ENCODE data around the gene TXNL4A.

TXNL4A gene

DNA sequence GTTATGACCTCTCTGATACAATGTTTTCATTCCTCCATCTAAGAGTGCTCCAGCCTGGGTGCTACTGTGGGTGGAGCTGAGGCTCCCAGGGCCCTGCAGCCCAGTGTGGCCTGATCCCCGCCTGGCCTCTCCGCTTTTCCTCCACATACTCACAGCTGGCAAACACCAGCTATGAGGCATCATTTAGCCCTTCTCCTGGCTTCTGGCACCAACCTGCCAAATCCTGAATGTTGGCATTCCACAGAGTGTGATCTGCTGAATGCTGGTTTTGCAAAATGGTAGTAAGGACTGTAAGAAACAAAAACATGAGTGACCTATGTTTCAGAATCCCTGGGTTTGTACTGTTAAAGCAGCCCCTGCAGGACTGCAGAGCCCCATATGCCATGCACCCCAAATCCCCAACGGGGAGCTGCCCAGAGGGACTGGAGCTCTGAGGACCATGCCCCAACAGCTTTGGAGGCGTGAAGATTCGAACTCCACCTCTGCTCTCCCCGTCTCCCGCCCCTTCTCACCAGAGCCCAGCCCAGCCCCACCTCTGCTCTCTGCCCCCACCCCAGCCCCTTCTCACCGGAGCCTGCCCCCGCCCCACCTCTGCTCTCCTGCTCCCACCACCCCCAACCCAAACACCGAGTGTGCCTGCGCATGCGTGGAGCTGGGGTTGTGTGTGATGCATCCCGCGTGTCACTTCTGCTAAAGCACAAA, 41.2 kb downstream of the TXNL4A start:
- peaks cover 6% of the 10 kb centered on the region; the same call in 1 of the 2 replicates for H3K36me3 ChIP-seq (ENCODE audit: insufficient read depth)
- H3K4me1 ChIP-seq (ENCODE audit: low read depth, poor library complexity, severe bottlenecking) = peaks cover 7% of the 10 kb centered on the region
- peaks cover 10% of the 10 kb centered on the region; the same call in 1 of the 2 replicates for H3K79me2 ChIP-seq (ENCODE audit: insufficient read depth, low read depth)
- TF ChIP-seq, protein P1, sequence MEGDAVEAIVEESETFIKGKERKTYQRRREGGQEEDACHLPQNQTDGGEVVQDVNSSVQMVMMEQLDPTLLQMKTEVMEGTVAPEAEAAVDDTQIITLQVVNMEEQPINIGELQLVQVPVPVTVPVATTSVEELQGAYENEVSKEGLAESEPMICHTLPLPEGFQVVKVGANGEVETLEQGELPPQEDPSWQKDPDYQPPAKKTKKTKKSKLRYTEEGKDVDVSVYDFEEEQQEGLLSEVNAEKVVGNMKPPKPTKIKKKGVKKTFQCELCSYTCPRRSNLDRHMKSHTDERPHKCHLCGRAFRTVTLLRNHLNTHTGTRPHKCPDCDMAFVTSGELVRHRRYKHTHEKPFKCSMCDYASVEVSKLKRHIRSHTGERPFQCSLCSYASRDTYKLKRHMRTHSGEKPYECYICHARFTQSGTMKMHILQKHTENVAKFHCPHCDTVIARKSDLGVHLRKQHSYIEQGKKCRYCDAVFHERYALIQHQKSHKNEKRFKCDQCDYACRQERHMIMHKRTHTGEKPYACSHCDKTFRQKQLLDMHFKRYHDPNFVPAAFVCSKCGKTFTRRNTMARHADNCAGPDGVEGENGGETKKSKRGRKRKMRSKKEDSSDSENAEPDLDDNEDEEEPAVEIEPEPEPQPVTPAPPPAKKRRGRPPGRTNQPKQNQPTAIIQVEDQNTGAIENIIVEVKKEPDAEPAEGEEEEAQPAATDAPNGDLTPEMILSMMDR (conservative IDR thresholded peaks at IDR 0.05; ENCODE audit: low read depth, low read length) = no peak
- no peak overlapping the region for H3K4me3 ChIP-seq (IDR thresholded peaks at IDR 0.05; ENCODE audit: insufficient read depth, low read depth, low read length)
- no peak overlapping the region for H3K4me2 ChIP-seq
- no peaks in the 10 kb centered on the region for H4K20me1 ChIP-seq (ENCODE audit: insufficient read depth)
- no peaks in the 10 kb centered on the region for H3K27me3 ChIP-seq (ENCODE audit: insufficient read depth, low read depth)
- H2AFZ ChIP-seq (ENCODE audit: low read depth) = no peak overlapping the region
- H3K9ac ChIP-seq = no peak overlapping the region
- no peak overlapping the region for H3K27ac ChIP-seq

DNA sequence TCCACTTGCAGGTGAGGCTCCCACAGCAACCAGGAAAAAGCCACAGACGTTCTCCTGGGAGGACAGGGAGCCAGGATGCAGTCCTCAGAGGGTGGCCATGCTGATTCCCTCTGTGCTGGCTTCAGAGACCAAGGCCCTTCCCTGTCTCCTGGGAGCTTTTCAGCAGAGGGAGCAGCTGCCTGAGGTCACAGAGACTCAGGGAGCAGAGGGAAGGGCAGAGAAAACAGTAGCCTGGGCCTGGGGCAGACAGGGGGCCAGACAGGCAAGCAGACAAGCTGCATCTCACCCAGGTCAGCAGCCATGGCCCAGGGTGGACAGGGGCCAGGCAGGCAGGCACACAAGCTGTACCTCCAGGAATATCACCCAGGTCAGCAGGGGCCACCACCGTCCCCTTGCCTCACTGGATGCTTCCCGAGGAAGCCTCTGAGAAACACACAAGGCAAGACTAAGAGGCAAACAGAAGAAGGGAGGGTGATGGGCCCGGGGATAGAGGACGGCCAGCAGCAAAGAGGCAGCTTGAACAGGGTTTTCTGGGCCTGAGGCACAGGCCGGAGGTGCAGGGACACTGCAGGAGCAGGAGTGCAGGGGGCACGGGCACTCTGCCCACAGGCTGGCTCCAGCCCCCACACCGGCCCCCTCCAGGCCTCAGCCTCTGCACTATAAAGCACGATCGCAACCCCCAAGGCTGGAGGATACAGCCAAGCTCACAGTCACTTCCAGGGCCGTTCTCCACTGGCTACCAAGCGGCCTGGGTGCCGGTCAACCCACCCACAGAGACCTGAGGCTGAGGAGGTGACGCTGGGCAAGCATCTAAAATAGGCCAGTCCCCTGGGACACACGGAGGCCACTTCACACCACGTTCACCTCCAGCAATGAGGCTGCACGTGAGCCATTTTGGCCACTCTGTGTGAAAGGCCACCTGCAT, 43.0 kb downstream of the TXNL4A start:
- peaks cover 4% of the 10 kb centered on the region for H3K4me1 ChIP-seq (ENCODE audit: low read depth, poor library complexity, severe bottlenecking)

DNA sequence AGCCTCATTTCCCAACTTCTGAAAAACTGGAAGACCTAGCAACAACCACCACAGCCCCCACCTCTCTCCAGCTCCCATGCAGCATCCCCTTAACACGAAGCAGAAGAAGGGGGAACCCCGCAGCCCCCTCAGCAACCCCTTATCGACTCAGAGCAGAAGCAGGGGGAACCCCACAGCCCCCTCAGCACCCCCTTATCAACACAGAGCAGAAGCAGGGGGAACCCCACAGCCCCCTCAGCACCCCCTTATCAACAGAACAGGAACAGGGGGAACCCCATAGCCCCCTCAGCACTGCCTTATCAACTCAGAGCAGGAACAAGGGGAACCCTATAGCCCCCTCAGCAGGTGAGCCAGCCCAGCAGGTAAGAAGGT, 43.6 kb downstream of the TXNL4A start:
- Histone ChIP-seq H3K27ac (no peak overlapping the region), H3K4me2 (no peak overlapping the region), H3K79me2 (ENCODE audit: insufficient read depth, low read depth) (peaks cover under 1% of the 10 kb centered on the region; the same call in 1 of the 2 replicates), H3K4me3 (IDR thresholded peaks at IDR 0.05; ENCODE audit: insufficient read depth, low read depth, low read length) (no peak overlapping the region), H4K20me1 (ENCODE audit: insufficient read depth) (no peaks in the 10 kb centered on the region), H2AFZ (ENCODE audit: low read depth) (no peak overlapping the region), H3K36me3 (ENCODE audit: insufficient read depth) (peaks cover 16% of the 10 kb centered on the region; the same call in 1 of the 2 replicates), H3K9ac (no peak overlapping the region), H3K27me3 (ENCODE audit: insufficient read depth, low read depth) (no peaks in the 10 kb centered on the region), H3K4me1 (ENCODE audit: low read depth, poor library complexity, severe bottlenecking) (no peaks in the 10 kb centered on the region)
- TF ChIP-seq, protein P1 (conservative IDR thresholded peaks at IDR 0.05; ENCODE audit: low read depth, low read length) = no peak

More for the DNA sequence above, 43.0 kb downstream of the TXNL4A start:
- TF ChIP-seq, protein P1 (conservative IDR thresholded peaks at IDR 0.05; ENCODE audit: low read depth, low read length) = no peak
- Histone ChIP-seq H4K20me1 (ENCODE audit: insufficient read depth) (no peaks in the 10 kb centered on the region), H3K36me3 (ENCODE audit: insufficient read depth) (peaks cover 15% of the 10 kb centered on the region; the same call in 1 of the 2 replicates), H3K9ac (no peak overlapping the region), H2AFZ (ENCODE audit: low read depth) (no peak overlapping the region), H3K4me3 (IDR thresholded peaks at IDR 0.05; ENCODE audit: insufficient read depth, low read depth, low read length) (no peak overlapping the region), H3K27ac (no peak overlapping the region), H3K4me2 (no peak overlapping the region), H3K27me3 (ENCODE audit: insufficient read depth, low read depth) (no peaks in the 10 kb centered on the region), H3K79me2 (ENCODE audit: insufficient read depth, low read depth) (peaks cover 7% of the 10 kb centered on the region; the same call in 1 of the 2 replicates)

DNA sequence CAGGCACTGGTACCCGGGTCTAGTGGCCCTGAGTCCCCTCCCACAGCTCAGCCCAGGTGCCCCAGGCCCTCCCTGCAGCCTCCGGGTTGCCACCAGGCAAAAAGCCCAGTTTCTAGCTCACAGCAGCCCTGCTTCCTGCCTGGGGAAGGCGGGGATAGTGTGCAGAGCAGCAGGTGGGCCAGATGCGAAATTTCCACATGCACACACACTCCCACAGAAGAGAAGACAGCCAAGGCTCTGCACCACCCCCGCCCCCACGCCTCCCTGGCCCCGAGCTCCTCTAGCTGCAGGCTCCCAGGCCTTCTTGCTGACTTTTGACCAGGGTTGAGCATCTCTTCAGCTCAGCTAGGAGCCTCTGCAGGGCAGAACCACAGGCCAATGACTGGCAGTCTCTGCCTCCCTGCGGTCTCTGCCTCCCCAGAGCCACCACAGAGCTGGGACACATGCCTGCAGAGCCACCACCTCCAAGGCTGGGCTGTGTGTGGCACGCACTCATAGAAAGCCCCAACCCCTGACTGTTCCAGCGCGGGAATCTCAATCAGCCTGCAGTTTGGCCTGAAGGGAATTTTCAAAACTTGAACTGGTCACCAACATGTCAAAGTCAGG, 44.1 kb downstream of the TXNL4A start:
- no peaks in the 10 kb centered on the region; the same call in 1 of the 2 replicates for H3K79me2 ChIP-seq (ENCODE audit: insufficient read depth, low read depth)
- TF ChIP-seq, protein P1 (conservative IDR thresholded peaks at IDR 0.05; ENCODE audit: low read depth, low read length) = no peak
- no peak overlapping the region for H3K27ac ChIP-seq
- no peaks in the 10 kb centered on the region for H3K4me1 ChIP-seq (ENCODE audit: low read depth, poor library complexity, severe bottlenecking)
- H3K9ac ChIP-seq = no peak overlapping the region
- no peak overlapping the region for H2AFZ ChIP-seq (ENCODE audit: low read depth)
- no peaks in the 10 kb centered on the region for H4K20me1 ChIP-seq (ENCODE audit: insufficient read depth)
- peaks cover 16% of the 10 kb centered on the region; the same call in 1 of the 2 replicates for H3K36me3 ChIP-seq (ENCODE audit: insufficient read depth)
- H3K4me3 ChIP-seq (IDR thresholded peaks at IDR 0.05; ENCODE audit: insufficient read depth, low read depth, low read length) = no peak overlapping the region
- H3K27me3 ChIP-seq (ENCODE audit: insufficient read depth, low read depth) = no peaks in the 10 kb centered on the region
- H3K4me2 ChIP-seq = no peak overlapping the region
